Mammary epithelial cell (primary cell): ENCODE data around the gene DYNC1H1.

Experiments used
- CTCF ChIP-seq, 2 donors: IDR thresholded peaks in 1 of 2; conservative IDR thresholded peaks in 1 of 2; 2 replicates each; pipeline ENCODE4 v1.5.1; 2011 to 2012; ENCODE audit warnings: inconsistent platforms in 2 of 2, low read length in 2 of 2, mild to moderate bottlenecking in 2 of 2, control low read depth in 1 of 2, low read depth in 1 of 2; ENCODE audit not compliant: insufficient read depth in 1 of 2; ENCODE audit errors: extremely low read depth in 1 of 2
- EZH2 ChIP-seq: IDR thresholded peaks from 2 replicates; pipeline ENCODE4 v1.6.1; 2012; ENCODE audit warnings: low read length, inconsistent platforms, borderline replicate concordance

- TF ChIP-seq CTCF (conservative IDR thresholded peaks at IDR 0.05 in 1 of 2, IDR thresholded peaks at IDR 0.05 in 1 of 2; ENCODE audit: extremely low read depth in 1 of 2, insufficient read depth in 1 of 2, low read depth in 1 of 2, low read length in 2 of 2) (no peak), EZH2 (no peak)
These were observed 123.3 kb downstream of the DYNC1H1 start for GRCh38 chr14:102087762-102088011.
